GM21529 (cell line): Measurements from ENCODE around the gene FAM180A.

Experiments used
- ATAC-seq: cut with Tn5 transposase; IDR thresholded peaks from one replicate; pipeline ENCODE4 v1.9.1; 2021; ENCODE audit not compliant: unreplicated experiment

Gene FAM180A

DNA sequence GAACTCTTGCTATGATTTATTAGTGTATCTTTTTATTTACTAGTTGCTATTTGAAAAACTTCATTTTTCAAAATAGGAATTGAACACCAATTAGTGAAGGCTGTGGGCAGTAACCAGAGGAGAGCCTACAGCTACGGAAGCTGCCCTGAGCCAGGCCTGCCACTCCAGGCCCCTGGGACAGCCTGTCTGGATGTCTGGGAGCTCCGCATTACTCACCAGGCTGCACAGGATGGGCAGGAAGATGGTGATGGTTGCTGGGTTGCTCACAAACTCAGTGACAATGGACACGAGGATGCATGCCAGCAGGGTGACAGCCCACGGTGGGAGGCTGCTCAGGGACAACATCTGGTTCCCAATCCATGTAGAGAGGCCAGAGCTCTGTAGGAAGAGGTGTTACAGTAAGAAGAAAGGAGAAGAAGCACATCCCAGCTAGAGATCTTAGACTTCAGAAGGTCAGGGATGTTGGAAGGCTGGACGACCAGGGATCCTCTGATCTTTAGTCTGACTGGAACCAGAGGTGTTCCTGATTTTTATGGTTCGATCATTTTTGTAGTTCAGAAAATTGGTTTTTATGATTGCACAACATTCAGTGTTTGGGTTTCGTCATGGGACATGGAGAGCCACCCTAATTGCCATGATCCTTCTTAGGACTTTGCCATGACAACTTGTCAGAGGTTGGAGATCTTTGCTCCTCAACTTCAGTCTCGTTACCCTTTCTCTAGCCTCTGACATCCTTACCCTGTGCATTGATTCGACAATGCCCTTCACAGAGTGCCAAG is 63.1 kb downstream of the FAM180A start:
- ATAC-seq = no peak

DNA sequence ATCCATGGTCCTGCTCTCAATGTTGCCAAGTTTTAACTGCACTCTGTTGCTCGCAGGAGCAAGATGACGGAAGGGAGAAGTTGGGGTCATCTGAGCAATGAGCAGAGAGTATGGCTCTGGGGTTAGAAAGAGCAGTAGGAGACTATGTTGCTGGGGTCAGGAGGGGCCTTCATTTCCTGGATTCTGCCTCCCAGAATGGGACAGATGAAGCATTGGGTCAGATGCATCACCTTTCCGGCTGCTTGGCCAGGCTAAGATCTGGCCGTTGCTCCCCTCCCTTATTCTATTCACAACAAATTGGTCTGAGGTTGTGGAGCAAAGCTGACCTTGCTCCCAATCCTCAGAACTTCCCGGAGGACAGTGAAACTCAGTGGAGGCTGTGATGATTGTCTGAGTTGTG is 63.9 kb downstream of the FAM180A start:
- no peak for ATAC-seq

DNA sequence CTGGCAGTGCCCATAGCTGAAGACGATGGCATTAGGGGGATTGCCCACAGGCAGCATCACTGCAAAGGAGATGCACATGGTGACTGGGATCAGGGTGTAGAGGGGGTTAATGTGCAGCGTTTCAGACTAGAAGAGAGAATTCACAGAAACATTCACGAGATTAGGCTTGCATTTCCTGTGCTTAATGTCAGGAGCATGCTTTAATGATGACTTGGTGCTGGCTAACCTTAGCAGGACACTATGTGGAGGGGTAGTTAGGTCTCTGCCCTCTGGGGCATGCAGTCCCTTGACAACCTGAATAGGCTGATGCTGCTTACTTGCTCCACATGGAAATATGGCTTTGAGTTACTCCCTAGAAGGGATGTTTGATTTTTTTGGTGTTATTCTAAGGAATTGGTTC is 64.5 kb downstream of the FAM180A start:
- no peak for ATAC-seq

DNA sequence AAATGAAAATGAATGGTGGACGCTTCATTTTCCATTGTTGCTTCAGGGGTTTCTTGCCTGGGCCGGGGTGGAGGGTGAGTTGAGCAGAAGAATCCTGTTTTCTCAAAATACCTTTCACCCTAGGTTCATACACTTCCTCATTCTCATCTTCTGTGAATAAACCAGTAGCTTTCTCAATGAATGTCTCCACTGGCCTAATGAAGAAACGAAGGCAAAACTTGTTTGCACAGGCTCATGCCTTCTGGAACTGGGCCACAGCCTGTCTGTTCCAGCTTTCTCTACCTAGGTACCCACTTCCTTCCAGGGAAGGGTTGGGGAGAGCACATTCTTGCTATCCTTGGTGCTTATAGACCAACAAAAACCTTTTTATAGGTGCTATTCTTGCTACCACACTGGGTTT is 65.0 kb downstream of the FAM180A start:
- no peak for ATAC-seq

DNA sequence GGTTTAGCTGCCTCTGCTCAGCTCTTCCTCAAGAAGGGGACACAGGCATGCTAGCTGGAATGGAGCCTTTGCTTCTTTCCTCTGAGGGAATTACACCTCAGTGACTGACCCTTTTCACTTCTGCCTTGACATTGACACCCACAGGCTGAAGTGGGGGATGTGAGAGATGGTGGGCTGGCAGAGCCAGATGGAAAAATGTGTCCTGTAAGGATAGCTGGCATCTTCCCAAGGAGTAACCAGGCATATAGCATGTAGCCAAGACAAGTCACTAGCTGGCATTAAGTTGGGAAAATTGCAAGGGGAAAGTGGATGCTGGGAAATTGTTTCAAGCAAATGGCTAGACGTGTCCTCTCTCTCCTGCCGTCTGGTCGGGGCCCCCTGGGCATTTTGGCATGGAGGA is 66.4 kb downstream of the FAM180A start:
- no peak for ATAC-seq

DNA sequence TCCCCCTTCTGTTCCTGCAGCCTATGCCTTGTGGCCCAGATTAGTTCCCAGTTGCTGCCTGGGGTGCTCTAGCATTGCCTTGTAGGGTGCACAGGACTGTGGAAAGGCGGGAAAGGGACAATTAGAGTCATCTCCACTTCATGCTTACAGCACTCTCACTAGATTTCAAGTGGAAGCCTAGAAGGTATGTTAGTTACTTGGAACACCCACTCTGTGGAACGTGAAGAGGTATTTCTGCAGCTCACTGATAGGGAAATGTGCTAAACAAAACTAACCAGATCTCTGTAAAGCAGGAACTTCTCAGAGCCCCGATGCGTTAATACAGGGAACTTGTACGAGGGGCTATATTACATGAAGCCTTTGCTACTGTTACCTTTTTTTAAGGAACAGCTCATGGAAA is 66.9 kb downstream of the FAM180A start:
- ATAC-seq = no peak
